GM19455 (cell line): ENCODE measurements around the gene UBE2D2.

Experiments
- ATAC-seq: cut with Tn5 transposase; IDR thresholded peaks from one replicate; pipeline ENCODE4 v1.9.1; 2021; ENCODE audit not compliant: unreplicated experiment

The UBE2D2 gene

DNA sequence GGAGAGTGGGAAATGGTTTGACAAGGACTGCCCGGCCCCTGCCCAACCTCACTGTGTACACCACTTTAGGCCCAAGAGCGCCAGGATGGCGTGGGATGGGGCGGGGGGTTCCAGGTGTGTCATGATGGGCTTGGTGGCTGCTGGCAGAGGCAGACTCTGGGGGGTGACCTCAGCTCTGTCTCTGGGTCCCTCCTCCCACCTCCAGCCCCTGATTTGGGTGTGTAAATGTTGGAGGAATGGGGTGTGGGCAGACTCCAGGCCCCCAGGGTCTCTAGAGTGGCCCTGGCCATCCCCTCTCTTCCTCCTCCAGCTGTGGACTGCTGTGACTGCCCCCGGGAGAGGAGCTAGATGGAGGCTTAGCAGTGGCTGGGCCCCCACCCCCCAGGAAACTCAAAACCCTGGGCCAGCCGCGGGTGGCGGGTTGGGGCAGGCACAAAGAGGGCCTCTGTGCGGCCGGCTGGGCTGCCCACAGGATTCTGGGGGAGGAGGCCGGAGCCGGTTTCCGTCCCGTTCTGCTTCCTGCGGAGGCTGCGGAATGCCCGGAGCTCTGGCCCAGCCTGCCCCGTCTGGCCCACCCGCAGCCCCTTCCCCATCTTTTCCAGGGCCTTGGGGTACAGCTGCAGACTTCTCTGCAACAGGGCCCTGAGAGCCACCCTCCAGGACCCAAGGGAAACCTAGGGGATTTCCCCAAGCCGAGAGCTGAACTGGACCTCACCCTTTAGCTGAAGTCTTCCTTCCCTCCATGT is 110.1 kb downstream of the UBE2D2 start:
- ATAC-seq, result no peak

GRCh38 chr5:139675213-139675612 is 114.1 kb downstream of the UBE2D2 start:
- ATAC-seq, result no peak

DNA sequence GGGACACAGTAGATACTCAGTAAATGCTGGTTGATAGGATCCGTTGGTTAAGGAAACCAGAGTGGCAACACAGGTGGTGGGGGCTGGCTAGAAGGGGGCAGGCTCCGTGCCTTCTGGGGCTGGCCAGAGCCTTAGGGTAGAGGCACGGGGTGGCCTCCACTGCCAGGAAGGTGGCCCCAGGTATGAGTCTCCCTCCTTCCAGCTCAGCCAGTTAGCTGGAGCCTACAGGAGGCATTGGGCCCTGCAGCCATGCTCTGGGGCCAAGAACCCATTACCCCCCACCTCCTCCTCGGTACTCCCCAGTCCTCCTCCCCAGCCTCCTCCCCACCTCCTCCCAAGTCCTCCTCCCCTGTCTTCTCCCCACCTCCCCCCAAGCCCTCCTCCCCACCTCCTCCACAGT is 114.7 kb downstream of the UBE2D2 start:
- ATAC-seq, result no peak

GRCh38 chr5:139676406-139676805 is 115.3 kb downstream of the UBE2D2 start:
- no peak for ATAC-seq

DNA sequence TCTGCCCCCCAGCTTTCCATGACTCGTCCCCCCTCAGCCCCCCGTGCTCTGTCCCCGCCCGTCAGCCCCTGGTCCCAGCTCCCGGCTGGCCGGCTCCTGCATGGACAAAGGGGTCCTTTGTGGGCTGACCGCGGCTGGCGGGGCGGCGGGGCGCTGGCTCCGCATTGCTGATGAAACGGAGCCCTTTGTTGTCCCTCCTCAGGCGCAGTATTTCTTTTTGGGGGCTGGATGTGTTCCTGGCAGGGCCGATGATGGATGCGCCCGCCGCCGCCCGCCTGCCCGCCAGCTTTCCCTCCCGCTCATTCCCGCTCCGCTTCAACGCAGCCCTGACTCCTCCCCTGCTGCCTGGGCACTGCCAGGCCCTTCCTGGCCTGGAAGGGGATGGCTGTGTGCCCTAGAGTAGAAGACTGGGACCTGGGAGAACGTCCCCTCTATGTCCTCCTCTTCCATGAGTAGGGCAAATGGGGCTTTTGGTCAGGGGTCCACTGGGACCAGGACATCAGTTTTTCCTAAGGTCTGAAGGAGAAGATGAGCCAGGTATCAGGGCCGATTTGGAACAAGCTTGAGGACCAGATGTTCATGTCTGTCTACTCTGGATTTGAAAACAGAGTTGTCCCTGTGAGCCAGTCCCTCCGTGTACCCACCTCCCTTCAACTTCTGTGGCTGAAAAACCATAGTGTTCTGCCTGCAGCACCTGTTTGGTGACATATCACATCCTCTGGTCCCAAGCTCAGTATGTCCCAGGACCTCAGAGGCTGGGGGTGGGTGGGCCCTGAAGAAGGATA is 116.0 kb downstream of the UBE2D2 start:
- no peak for ATAC-seq
